GM06990 (cell line): ENCODE results near the gene COL8A1.

Experiments
- DNase-seq: peaks from one replicate; pipeline ENCODE4 v3.0.0-alpha.2; 2011; ENCODE audit not compliant: insufficient read length; ENCODE audit errors: extremely low read depth
- H3K27me3 ChIP-seq: replicated peaks from 2 replicates; pipeline ENCODE4 v1.6.0; 2011; ENCODE audit warnings: low read length; ENCODE audit not compliant: control insufficient read depth, insufficient read depth
- H3K36me3 ChIP-seq: 2 replicates; pipeline ENCODE4 v1.5.1; 2011; ENCODE audit warnings: low read length; ENCODE audit not compliant: control insufficient read depth, insufficient read depth
- H3K4me3 ChIP-seq: replicated peaks from 2 replicates; pipeline ENCODE4 v1.5.1; 2011; ENCODE audit warnings: low read depth, mild to moderate bottlenecking, control low read depth, low read length
- TF ChIP-seq, protein P1 (sequence below): IDR thresholded peaks from 2 replicates; pipeline ENCODE4 v1.5.1; 2011; ENCODE audit warnings: low read length, control low read depth, mild to moderate bottlenecking, inconsistent platforms; ENCODE audit not compliant: insufficient read depth, poor library complexity, severe bottlenecking

COL8A1 gene

DNA sequence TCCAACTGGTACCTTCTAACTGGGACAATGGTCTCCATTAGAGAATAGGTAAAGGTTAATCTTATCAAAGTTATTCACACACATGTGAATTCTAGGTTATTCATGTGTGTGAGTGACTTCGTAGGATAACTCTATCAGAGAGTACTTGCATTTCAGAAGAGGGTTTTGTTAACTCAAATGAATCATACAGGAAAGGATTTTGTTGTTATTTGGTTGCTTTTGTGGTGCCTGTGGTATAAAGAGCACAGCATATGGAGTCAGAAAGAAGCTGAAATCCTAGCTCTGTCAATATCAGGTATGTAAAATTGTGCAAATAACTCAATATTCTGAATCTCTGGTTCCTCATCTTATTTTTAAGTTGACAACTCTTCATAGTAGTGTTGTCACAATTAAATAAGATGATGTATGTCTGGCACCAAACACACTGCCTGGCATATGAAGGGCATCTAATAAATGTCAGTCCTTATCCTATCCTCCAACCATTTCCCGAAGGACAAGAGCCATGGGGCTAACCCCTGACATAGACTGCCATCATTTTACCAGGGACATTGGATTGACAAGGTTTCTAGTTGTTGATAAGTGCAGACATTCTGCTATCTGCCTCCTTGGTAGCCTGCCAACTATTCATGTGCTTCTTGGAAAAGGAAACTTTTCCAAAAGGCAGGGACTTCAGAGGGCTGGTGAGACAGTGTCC lies 130.6 kb downstream of the COL8A1 start:
- H3K4me3 ChIP-seq: no peak overlapping the region
- no peak for DNase-seq
- TF ChIP-seq, protein P1, sequence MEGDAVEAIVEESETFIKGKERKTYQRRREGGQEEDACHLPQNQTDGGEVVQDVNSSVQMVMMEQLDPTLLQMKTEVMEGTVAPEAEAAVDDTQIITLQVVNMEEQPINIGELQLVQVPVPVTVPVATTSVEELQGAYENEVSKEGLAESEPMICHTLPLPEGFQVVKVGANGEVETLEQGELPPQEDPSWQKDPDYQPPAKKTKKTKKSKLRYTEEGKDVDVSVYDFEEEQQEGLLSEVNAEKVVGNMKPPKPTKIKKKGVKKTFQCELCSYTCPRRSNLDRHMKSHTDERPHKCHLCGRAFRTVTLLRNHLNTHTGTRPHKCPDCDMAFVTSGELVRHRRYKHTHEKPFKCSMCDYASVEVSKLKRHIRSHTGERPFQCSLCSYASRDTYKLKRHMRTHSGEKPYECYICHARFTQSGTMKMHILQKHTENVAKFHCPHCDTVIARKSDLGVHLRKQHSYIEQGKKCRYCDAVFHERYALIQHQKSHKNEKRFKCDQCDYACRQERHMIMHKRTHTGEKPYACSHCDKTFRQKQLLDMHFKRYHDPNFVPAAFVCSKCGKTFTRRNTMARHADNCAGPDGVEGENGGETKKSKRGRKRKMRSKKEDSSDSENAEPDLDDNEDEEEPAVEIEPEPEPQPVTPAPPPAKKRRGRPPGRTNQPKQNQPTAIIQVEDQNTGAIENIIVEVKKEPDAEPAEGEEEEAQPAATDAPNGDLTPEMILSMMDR: no peak
- H3K36me3 ChIP-seq: no peaks in the 10 kb centered on the region
- no peaks in the 10 kb centered on the region for H3K27me3 ChIP-seq

DNA sequence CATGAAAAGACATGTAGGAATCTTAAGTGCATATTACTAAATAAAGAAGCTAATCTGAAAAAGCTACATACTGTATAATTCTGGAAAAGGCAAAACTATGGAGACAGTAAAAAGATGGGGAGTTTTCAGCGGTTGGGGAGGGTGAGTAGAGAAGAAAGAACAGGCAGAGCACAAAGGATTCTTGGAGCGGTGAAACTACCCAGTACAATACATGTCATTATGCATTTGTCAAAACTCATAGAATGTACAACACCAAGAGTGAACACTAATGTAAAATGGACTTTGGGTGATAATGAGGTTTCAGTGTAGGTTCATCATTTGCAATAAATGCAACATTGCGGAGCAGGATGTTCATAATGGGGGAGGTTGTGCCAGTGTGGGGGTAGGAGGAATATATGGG lies 133.8 kb downstream of the COL8A1 start:
- TF ChIP-seq, protein P1: no peak
- no peak overlapping the region for H3K4me3 ChIP-seq
- H3K27me3 ChIP-seq: no peaks in the 10 kb centered on the region
- DNase-seq: no peak
- H3K36me3 ChIP-seq: no peaks in the 10 kb centered on the region

DNA sequence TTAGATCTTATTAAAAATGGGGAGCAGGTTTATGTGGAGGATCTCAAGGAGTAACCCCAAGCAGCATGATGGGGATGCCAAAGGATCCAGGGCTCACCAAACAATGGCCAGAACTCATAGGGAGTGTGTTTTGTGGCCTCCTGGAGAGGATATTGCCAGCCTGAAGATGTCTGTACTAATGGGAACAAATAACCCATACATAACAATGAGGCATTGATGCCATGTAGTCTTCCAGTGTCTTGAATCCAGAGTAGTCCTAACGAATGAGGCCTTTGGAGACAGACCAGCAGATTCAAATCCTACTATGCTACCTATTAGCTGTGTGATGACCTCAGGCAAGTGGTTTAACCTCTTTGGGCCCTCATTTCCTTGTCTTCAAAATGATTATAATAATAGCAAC lies 134.3 kb downstream of the COL8A1 start:
- DNase-seq: no peak
- H3K27me3 ChIP-seq: no peaks in the 10 kb centered on the region
- no peaks in the 10 kb centered on the region for H3K36me3 ChIP-seq
- no peak overlapping the region for H3K4me3 ChIP-seq
- TF ChIP-seq, protein P1: no peak

DNA sequence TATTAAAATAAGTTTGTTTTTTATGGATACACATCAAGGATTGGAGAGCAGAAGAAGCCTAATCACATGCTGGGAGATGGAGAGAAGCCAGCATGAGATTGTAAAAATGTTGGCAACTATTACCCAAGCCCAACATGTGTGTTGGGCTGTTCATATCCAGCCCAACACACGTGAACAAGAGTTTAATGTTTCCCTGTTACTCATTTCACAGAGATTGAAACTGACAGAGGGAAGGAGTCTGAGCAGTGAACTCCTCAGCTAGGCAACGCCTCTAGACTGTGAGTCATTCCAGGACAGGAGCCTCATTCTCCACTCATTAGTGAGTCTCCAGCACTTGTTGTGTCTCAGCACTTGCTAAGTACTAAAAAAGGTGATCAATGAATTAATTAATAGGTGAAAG lies 136.1 kb downstream of the COL8A1 start:
- TF ChIP-seq, protein P1: no peak
- no peak overlapping the region for H3K4me3 ChIP-seq
- DNase-seq: peak; percentile 9
- no peaks in the 10 kb centered on the region for H3K36me3 ChIP-seq
- H3K27me3 ChIP-seq: no peaks in the 10 kb centered on the region

DNA sequence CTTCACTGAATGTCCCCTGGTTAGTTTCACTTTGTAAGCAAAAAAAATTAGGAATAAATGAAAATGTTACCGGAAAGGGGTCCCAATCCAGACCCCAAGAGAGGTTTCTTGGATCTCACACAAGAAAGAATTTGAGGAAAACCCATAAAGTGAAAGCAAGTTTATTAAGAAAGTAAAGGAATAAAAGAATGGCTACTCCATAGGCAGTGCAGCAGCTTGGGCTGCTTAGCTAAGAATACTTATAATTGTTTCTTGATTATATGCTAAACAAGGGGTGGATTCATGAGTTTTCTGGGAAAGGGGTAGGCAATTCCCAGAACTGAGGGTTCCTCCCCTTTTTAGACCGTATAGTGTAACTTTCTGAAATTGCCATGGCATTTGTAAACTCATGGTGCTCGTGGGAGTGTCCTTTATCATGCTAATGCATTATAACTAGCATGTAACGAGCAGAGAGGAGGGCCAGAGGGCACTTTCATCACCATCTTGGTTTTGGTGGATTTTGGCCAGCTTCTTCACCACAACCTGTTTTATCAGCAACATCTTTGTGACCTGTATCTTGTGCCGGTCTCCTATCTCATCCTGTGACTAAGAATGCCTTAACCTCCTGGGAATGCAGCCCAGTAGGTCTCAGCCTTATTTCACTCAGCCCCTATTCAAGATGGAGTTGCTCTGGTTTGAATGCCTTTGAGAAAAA lies 138.3 kb downstream of the COL8A1 start:
- Histone ChIP-seq H3K27me3 (no peaks in the 10 kb centered on the region), H3K4me3 (no peak overlapping the region), H3K36me3 (no peaks in the 10 kb centered on the region)
- DNase-seq: no peak
- TF ChIP-seq, protein P1: no peak
